Sigmoid colon (tissue), 7 donors: ENCODE measurements around the gene SUMO3. TPM values are rescaled to one million over a fixed set of nuclear protein-coding genes. Genes with fewer than 3 reads are reported as not detected.

Experiments
- DNase-seq: peaks from one replicate; pipeline ENCODE4 v3.0.0-alpha.2; 2019
- H3K27ac ChIP-seq, 4 donors: fragments of 200-600 bp; sonication (generic); one replicate each; pipeline ENCODE4 v1.5.1; 2016 to 2019; ENCODE audit warnings: mild to moderate bottlenecking in 1 of 4
- H3K27me3 ChIP-seq, 3 donors: fragments of 200-600 bp; sonication (generic); one replicate each; pipeline ENCODE4 v1.5.1; 2019; ENCODE audit warnings: mild to moderate bottlenecking in 1 of 3
- H3K36me3 ChIP-seq, 4 donors: fragments of 200-600 bp; sonication (generic); one replicate each; pipeline ENCODE4 v1.5.1; 2016 to 2019
- H3K4me1 ChIP-seq, 4 donors: fragments of 200-600 bp; sonication (generic); one replicate each; pipeline ENCODE4 v1.5.1; 2017 to 2019
- H3K4me3 ChIP-seq, 4 donors: fragments of 200-600 bp; sonication (generic); one replicate each; pipeline ENCODE4 v1.5.1; 2017 to 2019; ENCODE audit warnings: mild to moderate bottlenecking in 2 of 4, moderate library complexity in 1 of 4
- H3K9me3 ChIP-seq, 4 donors: fragments of 200-600 bp in 3 of 4; sonication (generic) in 3 of 4; one replicate each; pipeline versions ENCODE4 v1.5.1 to v1.6.1; 2013 to 2019
- EP300 ChIP-seq, 4 donors: sonication (generic); formaldehyde crosslinking; IDR thresholded peaks; one replicate each; pipeline ENCODE4 v1.6.1; 2017; ENCODE audit warnings: antibody characterized with exemption in 4 of 4
- POLR2A ChIP-seq, 2 donors: fragments of 450-650 bp; IDR thresholded peaks; one replicate each; pipeline ENCODE4 v1.6.1; 2016; ENCODE audit warnings: antibody characterized with exemption in 2 of 2, mild to moderate bottlenecking in 2 of 2, moderate library complexity in 2 of 2
- POLR2AphosphoS5 ChIP-seq, 4 donors: sonication (generic); formaldehyde crosslinking; IDR thresholded peaks; one replicate each; pipeline ENCODE4 v1.6.1; 2017; ENCODE audit warnings: antibody characterized with exemption in 4 of 4
- WGBS, 2 donors: extraction: QIAGEN DNeasy Blood & Tissue Kit; methylation state at CpG; one replicate each; pipeline ENCODE4 v1.1.7; 2013; 5-methylcytosine and 5-hydroxymethylcytosine counted together
- intact Hi-C: fragments of 100-400 bp; cut with DNase I; formaldehyde crosslinking; loops from one replicate; pipeline ENCODE4 v1.15.1; 2023
- polyA plus RNA-seq, 3 donors: library from polyadenylated mRNA; stranded (reverse); fragments of 200-250 nt; gene quantifications; one replicate each; pipeline ENCODE4 v1.2.3, GENCODE V29; 2013
- total RNA-seq, 4 donors: library from RNA; depleted of rRNA; stranded (reverse); fragments of >200 nt; gene quantifications; one replicate each; pipeline ENCODE4 v1.1.0, GENCODE V29; 2016
- TF ChIP-seq, protein P1 (sequence below), 4 experiments: fragments of 450-650 bp in 3 of 4; fragments of 200-600 bp in 1 of 4; IDR thresholded peaks; one replicate each; pipeline ENCODE4 v1.5.1; 2016 to 2019; ENCODE audit warnings: antibody characterized with exemption in 4 of 4, mild to moderate bottlenecking in 3 of 4, moderate library complexity in 2 of 4
- donor health status: healthy with polysubstance abuse.
- donor health status: Bipolar disorder and iron deficiency.
- donor health status: healthy.

The SUMO3 gene
- total and polyA plus RNA-seq, 7 donors = 52.4 to 104 (median 60.1) TPM

DNA sequence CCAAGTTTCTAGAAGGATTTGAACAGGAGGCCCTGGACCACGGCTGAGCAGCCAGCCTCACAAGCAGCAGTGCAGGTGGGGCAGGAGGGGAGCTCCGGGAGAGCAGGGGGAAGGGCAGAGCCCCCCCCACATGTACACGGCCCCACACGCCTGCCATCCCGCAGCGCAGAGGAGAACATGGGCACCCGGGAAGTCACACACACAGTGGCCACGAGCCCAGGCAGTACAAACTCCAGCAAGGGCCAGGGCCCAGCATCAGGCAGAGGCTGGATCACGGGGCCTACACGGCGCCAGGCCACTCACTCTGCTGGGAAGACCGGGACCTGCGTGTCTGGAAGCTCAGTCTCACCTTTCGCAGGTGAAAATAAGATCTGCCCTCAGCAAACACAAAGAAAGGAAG lies 5.2 kb downstream of the SUMO3 start:
- no peaks in the 10 kb centered on the region for H3K9me3 ChIP-seq
- no peak for DNase-seq
- peaks cover 6 to 55% (median 18%) of the 10 kb centered on the region in 4 donors for H3K36me3 ChIP-seq
- H3K4me3 ChIP-seq = no peak overlapping the region
- TF ChIP-seq POLR2A (IDR thresholded peaks at IDR 0.05) (no peak), EP300 (IDR thresholded peaks at IDR 0.05) (no peak), POLR2AphosphoS5 (IDR thresholded peaks at IDR 0.05) (no peak)
- TF ChIP-seq, protein P1, sequence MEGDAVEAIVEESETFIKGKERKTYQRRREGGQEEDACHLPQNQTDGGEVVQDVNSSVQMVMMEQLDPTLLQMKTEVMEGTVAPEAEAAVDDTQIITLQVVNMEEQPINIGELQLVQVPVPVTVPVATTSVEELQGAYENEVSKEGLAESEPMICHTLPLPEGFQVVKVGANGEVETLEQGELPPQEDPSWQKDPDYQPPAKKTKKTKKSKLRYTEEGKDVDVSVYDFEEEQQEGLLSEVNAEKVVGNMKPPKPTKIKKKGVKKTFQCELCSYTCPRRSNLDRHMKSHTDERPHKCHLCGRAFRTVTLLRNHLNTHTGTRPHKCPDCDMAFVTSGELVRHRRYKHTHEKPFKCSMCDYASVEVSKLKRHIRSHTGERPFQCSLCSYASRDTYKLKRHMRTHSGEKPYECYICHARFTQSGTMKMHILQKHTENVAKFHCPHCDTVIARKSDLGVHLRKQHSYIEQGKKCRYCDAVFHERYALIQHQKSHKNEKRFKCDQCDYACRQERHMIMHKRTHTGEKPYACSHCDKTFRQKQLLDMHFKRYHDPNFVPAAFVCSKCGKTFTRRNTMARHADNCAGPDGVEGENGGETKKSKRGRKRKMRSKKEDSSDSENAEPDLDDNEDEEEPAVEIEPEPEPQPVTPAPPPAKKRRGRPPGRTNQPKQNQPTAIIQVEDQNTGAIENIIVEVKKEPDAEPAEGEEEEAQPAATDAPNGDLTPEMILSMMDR (IDR thresholded peaks at IDR 0.05) = no peak
- intact Hi-C loops = no loop called here
- H3K27ac ChIP-seq = no peak overlapping the region
- 88 to 94% methylated on average over 14 of the region's 14 CpGs for WGBS, 2 donors
- H3K27me3 ChIP-seq = no peaks in the 10 kb centered on the region
- peaks cover 0 to 22% (median 17%) of the 10 kb centered on the region in 4 donors for H3K4me1 ChIP-seq

DNA sequence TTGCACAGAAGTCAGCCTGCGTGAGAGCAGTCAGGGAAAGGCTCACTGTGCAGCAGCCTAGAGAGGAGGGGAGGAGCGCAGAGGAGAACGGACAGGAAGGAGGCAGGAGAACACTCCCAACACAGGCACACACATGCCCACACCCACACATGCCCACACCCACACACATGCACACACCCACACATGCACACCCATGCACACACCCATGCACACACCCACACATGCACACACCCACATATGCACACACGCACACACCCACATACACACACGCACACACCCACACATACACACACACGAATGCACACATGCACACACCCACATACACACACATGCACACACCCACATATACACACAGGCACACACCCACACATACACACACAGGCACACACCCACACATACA lies 7.1 kb downstream of the SUMO3 start:
- WGBS, 2 donors = 84 to 90% methylated on average over 6 of the region's 6 CpGs
- Histone ChIP-seq H3K4me3 (no peak overlapping the region), H3K27me3 (no peaks in the 10 kb centered on the region), H3K27ac (no peak overlapping the region), H3K9me3 (no peaks in the 10 kb centered on the region), H3K36me3 (peaks cover 20 to 73% (median 36%) of the 10 kb centered on the region in 4 donors), H3K4me1 (peaks cover 0 to 6% (median 2%) of the 10 kb centered on the region in 4 donors)
- no peak for TF ChIP-seq EP300 (IDR thresholded peaks at IDR 0.05)
- TF ChIP-seq POLR2A (IDR thresholded peaks at IDR 0.05) = no peak
- TF ChIP-seq POLR2AphosphoS5 (IDR thresholded peaks at IDR 0.05) = no peak
- TF ChIP-seq, protein P1 (IDR thresholded peaks at IDR 0.05) = no peak
- intact Hi-C loops = no loop called here
- no peak for DNase-seq

DNA sequence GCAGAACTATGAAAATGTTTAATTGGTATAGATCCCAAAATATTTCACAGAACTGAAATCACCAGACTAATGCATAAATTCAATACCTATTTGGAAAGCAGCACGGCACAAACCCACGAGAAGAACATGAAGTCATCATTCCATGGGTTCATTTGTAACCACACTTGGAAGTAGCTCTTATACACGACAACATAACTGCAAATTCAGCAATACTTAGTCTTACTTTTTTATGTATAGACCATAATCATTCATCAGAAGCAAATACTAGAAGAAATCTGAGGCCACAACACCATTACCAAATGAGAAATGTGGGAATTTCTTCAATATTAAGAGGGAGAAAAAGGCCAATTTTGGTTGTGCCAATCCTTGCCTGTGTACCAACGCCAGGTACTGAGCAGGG lies 12.0 kb downstream of the SUMO3 start:
- DNase-seq = no peak
- no peaks in the 10 kb centered on the region for H3K27me3 ChIP-seq
- no peaks in the 10 kb centered on the region for H3K9me3 ChIP-seq
- peaks cover 0 to 13% (median 12%) of the 10 kb centered on the region in 4 donors for H3K4me1 ChIP-seq
- 89 to 94% methylated on average over 4 of the region's 4 CpGs for WGBS, 2 donors
- H3K36me3 ChIP-seq = peaks cover 20 to 63% (median 46%) of the 10 kb centered on the region in 4 donors
- H3K27ac ChIP-seq = no peak overlapping the region
- TF ChIP-seq EP300 (IDR thresholded peaks at IDR 0.05) = no peak
- no peak for TF ChIP-seq POLR2AphosphoS5 (IDR thresholded peaks at IDR 0.05)
- TF ChIP-seq, protein P1 (IDR thresholded peaks at IDR 0.05) = no peak
- no peak for TF ChIP-seq POLR2A (IDR thresholded peaks at IDR 0.05)
- intact Hi-C loops = no loop called here
- H3K4me3 ChIP-seq = no peak overlapping the region

DNA sequence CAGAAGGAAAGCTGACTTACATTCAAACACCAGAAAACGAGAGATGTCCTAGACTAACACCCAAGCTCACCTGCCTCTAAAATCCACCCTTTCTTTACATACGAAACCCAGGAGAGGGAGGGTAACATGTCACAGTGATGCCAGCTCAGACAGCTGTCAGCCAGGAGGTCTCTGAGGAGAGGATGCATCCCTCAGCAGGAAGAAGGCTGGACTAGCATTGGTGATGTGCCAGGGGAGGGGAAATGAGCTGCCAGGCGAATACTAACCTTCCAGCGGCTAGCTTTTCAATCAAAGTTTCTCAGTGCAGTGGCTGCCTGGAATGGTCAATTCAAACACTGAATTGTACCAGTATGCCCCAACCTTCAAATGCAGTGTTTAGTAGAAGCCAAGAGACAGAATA lies 12.6 kb downstream of the SUMO3 start:
- Histone ChIP-seq H3K36me3 (peaks cover 20 to 57% (median 44%) of the 10 kb centered on the region in 4 donors), H3K9me3 (no peaks in the 10 kb centered on the region), H3K27ac (no peak overlapping the region), H3K4me1 (peaks cover 0 to 19% (median 18%) of the 10 kb centered on the region in 4 donors), H3K27me3 (no peaks in the 10 kb centered on the region), H3K4me3 (no peak overlapping the region)
- no peak for TF ChIP-seq POLR2A (IDR thresholded peaks at IDR 0.05)
- TF ChIP-seq POLR2AphosphoS5 (IDR thresholded peaks at IDR 0.05) = no peak
- TF ChIP-seq, protein P1 (IDR thresholded peaks at IDR 0.05) = no peak
- TF ChIP-seq EP300 (IDR thresholded peaks at IDR 0.05) = no peak
- no peak for DNase-seq
- intact Hi-C loops = no loop called here
- WGBS, 2 donors = 89 to 93% methylated on average over 4 of the region's 4 CpGs

DNA sequence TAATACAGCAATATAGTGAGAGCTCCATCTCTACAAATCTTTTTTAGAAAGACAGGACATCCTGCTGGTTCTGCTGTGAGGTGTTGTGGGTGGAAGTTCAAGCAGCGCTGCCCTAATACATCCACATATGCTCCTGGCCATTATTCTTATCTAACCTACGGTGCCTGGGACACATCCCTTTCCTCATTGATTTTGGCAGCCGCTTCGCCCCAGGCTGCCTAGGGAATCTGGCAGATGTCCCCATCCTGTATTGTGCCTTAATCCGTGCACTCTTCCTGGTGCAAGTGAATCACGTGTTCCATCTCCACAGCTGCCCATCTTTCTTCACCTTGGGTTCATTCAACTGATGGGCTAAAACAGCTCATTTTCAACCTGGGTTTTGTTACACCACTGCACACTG lies 13.1 kb downstream of the SUMO3 start:
- no peak overlapping the region for H3K27ac ChIP-seq
- no peaks in the 10 kb centered on the region for H3K9me3 ChIP-seq
- 87% methylated on average over 6 of the region's 6 CpGs for WGBS, 2 donors
- peaks cover 20 to 52% (median 41%) of the 10 kb centered on the region in 4 donors for H3K36me3 ChIP-seq
- no peak for DNase-seq
- TF ChIP-seq EP300 (IDR thresholded peaks at IDR 0.05) (no peak), POLR2A (IDR thresholded peaks at IDR 0.05) (no peak), POLR2AphosphoS5 (IDR thresholded peaks at IDR 0.05) (no peak)
- TF ChIP-seq, protein P1 (IDR thresholded peaks at IDR 0.05) = no peak
- intact Hi-C loops = loop anchor here (5.0 kb wide), 2 partner anchors 63 to 128 kb away; no protein-coding TSS in a partner anchor
- no peak overlapping the region for H3K4me3 ChIP-seq
- no peaks in the 10 kb centered on the region for H3K27me3 ChIP-seq
- H3K4me1 ChIP-seq = peaks cover 0 to 24% (median 23%) of the 10 kb centered on the region in 4 donors
